H1 (cell line): ENCODE results near the gene FCAMR. TPM values are rescaled to one million over a fixed set of nuclear protein-coding genes. Genes with fewer than 3 reads are reported as not detected.

Experiments used
- CTCF ChIA-PET: fragments of 300-600 bp; sonication (Branson Sonifier 250); formaldehyde crosslinking; loops from one replicate; lab custom pipeline; 2021; ENCODE audit not compliant: partially characterized antibody; lab: Charles Lee
- POLR2A ChIA-PET: fragments of 300-600 bp; sonication (Branson Sonifier 250); formaldehyde crosslinking; loops from one replicate; lab custom pipeline; 2021; ENCODE audit warnings: inconsistent platforms; ENCODE audit not compliant: partially characterized antibody; lab: Charles Lee
- DNase-seq, 2 experiments: peaks; one replicate each; pipeline versions ENCODE4 v3.0.0 to v3.0.0-alpha.2; 2010 to 2022; ENCODE audit warnings: low spot score in 2 of 2, low read depth in 1 of 2, mixed read lengths in 1 of 2
- FAIRE-seq: peaks from 2 replicates; lab custom pipeline; 2011; peaks lifted over from hg19 to GRCh38; lab: Jason Lieb, UNC
- H2AFZ ChIP-seq: 2 replicates; pipeline ENCODE4 v1.8.1; 2012; ENCODE audit warnings: low read length, inconsistent platforms
- H2AK5ac ChIP-seq: 2 replicates; pipeline ENCODE4 v1.6.1; 2013; ENCODE audit warnings: low read depth, low read length
- H2BK120ac ChIP-seq: replicated peaks from 2 replicates; pipeline ENCODE3; 2013; ENCODE audit warnings: low read depth, low read length, inconsistent platforms
- H2BK12ac ChIP-seq: 2 replicates; pipeline ENCODE4 v1.6.1; 2013; ENCODE audit warnings: low read depth, low read length
- H2BK15ac ChIP-seq: 2 replicates; pipeline ENCODE4 v1.6.1; 2013; ENCODE audit warnings: low read length
- H2BK20ac ChIP-seq: 2 replicates; pipeline ENCODE4 v1.6.1; 2013; ENCODE audit warnings: low read length
- H2BK5ac ChIP-seq: 2 replicates; pipeline ENCODE4 v1.6.1; 2013; ENCODE audit warnings: low read depth, low read length
- H3K14ac ChIP-seq: 2 replicates; pipeline ENCODE4 v1.6.1; 2013; ENCODE audit warnings: inconsistent platforms; ENCODE audit not compliant: insufficient read length
- H3K18ac ChIP-seq: 2 replicates; pipeline ENCODE4 v1.6.1; 2013; ENCODE audit warnings: low read length; ENCODE audit errors: extremely low read depth
- H3K23ac ChIP-seq: 2 replicates; pipeline ENCODE4 v1.6.1; 2013; ENCODE audit warnings: inconsistent platforms; ENCODE audit not compliant: insufficient read length
- H3K23me2 ChIP-seq: 2 replicates; pipeline ENCODE4 v1.6.1; 2013; ENCODE audit warnings: low read depth, low read length
- H3K27ac ChIP-seq: 2 replicates; pipeline ENCODE4 v1.6.1; 2011; ENCODE audit warnings: low read depth, low read length, inconsistent platforms
- H3K27me3 ChIP-seq, 4 experiments: replicated peaks in 1 of 4; 1 replicate in 1 of 4; 2 replicates in 3 of 4; pipeline versions ENCODE4 v1.6.1 to v1.8.1; 2011 to 2013; ENCODE audit warnings: low read length in 3 of 4, mild to moderate bottlenecking in 3 of 4, inconsistent platforms in 2 of 4, mixed read lengths in 2 of 4, moderate library complexity in 1 of 4; ENCODE audit not compliant: control insufficient read depth in 3 of 4, insufficient read depth in 3 of 4; ENCODE audit errors: extremely low read depth in 1 of 4
- H3K36me3 ChIP-seq, 4 experiments: 2 replicates each; pipeline versions ENCODE4 v1.6.1 to v1.8.1; 2011 to 2013; ENCODE audit warnings: mild to moderate bottlenecking in 4 of 4, low read length in 3 of 4, moderate library complexity in 2 of 4, control low read depth in 1 of 4, inconsistent platforms in 1 of 4; ENCODE audit not compliant: insufficient read depth in 4 of 4, control insufficient read depth in 2 of 4
- H3K4ac ChIP-seq: replicated peaks from 2 replicates; pipeline ENCODE3; 2013; ENCODE audit warnings: low read length, low read depth, mixed read lengths, inconsistent platforms; ENCODE audit not compliant: insufficient read length
- H3K4me1 ChIP-seq, 4 experiments: replicated peaks in 1 of 4; 1 replicate in 1 of 4; 2 replicates in 3 of 4; pipeline versions ENCODE4 v1.6.1 to v1.8.1; 2011 to 2013; ENCODE audit warnings: low read length in 3 of 4, inconsistent platforms in 2 of 4, mixed read lengths in 1 of 4; ENCODE audit not compliant: insufficient read depth in 4 of 4, control insufficient read depth in 3 of 4
- H3K4me2 ChIP-seq, 2 experiments: 2 replicates each; pipeline versions ENCODE4 v1.6.1 to v1.8.1; 2011 to 2013; ENCODE audit warnings: low read depth in 2 of 2, low read length in 2 of 2, control low read depth in 1 of 2, inconsistent platforms in 1 of 2, mild to moderate bottlenecking in 1 of 2; ENCODE audit not compliant: insufficient read depth in 1 of 2
- H3K4me3 ChIP-seq, 4 experiments: fragments of 200-600, 300-600 bp in 1 of 4; sonication (generic), shearing (Covaris generic), sonication (Bioruptor Twin) in 1 of 4; 2 replicates each; pipeline versions ENCODE4 v1.5.1 to v1.8.1; 2011 to 2016; ENCODE audit warnings: low read length in 4 of 4, low read depth in 3 of 4, control low read depth in 2 of 4, inconsistent platforms in 2 of 4, mild to moderate bottlenecking in 2 of 4, mixed read lengths in 1 of 4, moderate library complexity in 1 of 4; ENCODE audit not compliant: insufficient read depth in 2 of 4; ENCODE audit errors: extremely low read depth in 1 of 4
- H3K56ac ChIP-seq: replicated peaks from 2 replicates; pipeline ENCODE3; 2013; ENCODE audit warnings: low read depth, mild to moderate bottlenecking, mixed read lengths, low read length, inconsistent platforms; ENCODE audit not compliant: insufficient read length
- H3K79me1 ChIP-seq: 2 replicates; pipeline ENCODE4 v1.6.1; 2013; ENCODE audit warnings: low read depth, low read length, control low read depth
- H3K79me2 ChIP-seq, 2 experiments: 2 replicates each; pipeline versions ENCODE4 v1.6.1 to v1.8.1; 2012 to 2013; ENCODE audit warnings: low read length in 2 of 2, mild to moderate bottlenecking in 2 of 2, inconsistent platforms in 1 of 2; ENCODE audit not compliant: insufficient read depth in 2 of 2, control insufficient read depth in 1 of 2
- H3K9ac ChIP-seq, 4 experiments: replicated peaks in 1 of 4; 1 replicate in 1 of 4; 2 replicates in 3 of 4; pipeline versions ENCODE4 v1.6.1 to v1.8.1; 2011 to 2013; ENCODE audit warnings: low read depth in 3 of 4, low read length in 3 of 4, control low read depth in 2 of 4, mild to moderate bottlenecking in 2 of 4, moderate library complexity in 2 of 4, inconsistent platforms in 1 of 4; ENCODE audit errors: extremely low read depth in 1 of 4
- H3K9me3 ChIP-seq, 2 experiments: 2 replicates each; pipeline versions ENCODE4 v1.6.1 to v1.8.1; 2012 to 2013; ENCODE audit warnings: mild to moderate bottlenecking in 2 of 2, moderate library complexity in 2 of 2, control low read depth in 1 of 2, inconsistent platforms in 1 of 2, low read depth in 1 of 2, low read length in 1 of 2, mixed read lengths in 1 of 2; ENCODE audit not compliant: insufficient read depth in 2 of 2
- H4K20me1 ChIP-seq, 2 experiments: replicated peaks in 1 of 2; 2 replicates each; pipeline versions ENCODE3 to v1.8.1; 2011 to 2013; ENCODE audit warnings: inconsistent platforms in 2 of 2, low read length in 2 of 2, mild to moderate bottlenecking in 1 of 2; ENCODE audit not compliant: insufficient read depth in 2 of 2, control insufficient read depth in 1 of 2
- H4K5ac ChIP-seq: 2 replicates; pipeline ENCODE4 v1.6.1; 2013; ENCODE audit warnings: low read length, low read depth, mixed read lengths, inconsistent platforms; ENCODE audit not compliant: insufficient read length
- H4K8ac ChIP-seq: 2 replicates; pipeline ENCODE4 v1.8.0; 2013; ENCODE audit warnings: mild to moderate bottlenecking, moderate library complexity, low read length, inconsistent platforms; ENCODE audit not compliant: insufficient read depth; ENCODE audit errors: extremely low read depth
- H4K91ac ChIP-seq: replicated peaks from 2 replicates; pipeline ENCODE3; 2013; ENCODE audit warnings: low read length, mixed read lengths, inconsistent platforms; ENCODE audit not compliant: insufficient read length
- CBX8 ChIP-seq: fragments of 300-800, 300-1000 bp; sonication (generic); IDR thresholded peaks from 2 replicates; pipeline ENCODE4 v1.7.1; 2016; ENCODE audit warnings: low read depth, low read length, borderline replicate concordance
- CEBPB ChIP-seq: IDR thresholded peaks from 2 replicates; pipeline ENCODE4 v1.6.1; 2012; ENCODE audit warnings: low read depth, low read length
- E2F6 ChIP-seq: IDR thresholded peaks from 2 replicates; pipeline ENCODE4 v1.6.1; 2012; ENCODE audit warnings: inconsistent platforms
- EZH2 ChIP-seq: fragments of 200-600 bp; sonication (generic); IDR thresholded peaks from 2 replicates; pipeline ENCODE4 v1.7.1; 2012; ENCODE audit warnings: low read depth, mild to moderate bottlenecking, moderate library complexity, low read length, inconsistent platforms; ENCODE audit not compliant: severe bottlenecking
- KDM4A ChIP-seq: IDR thresholded peaks from one replicate; pipeline ENCODE4 v1.7.1; 2012; ENCODE audit warnings: low read depth, mild to moderate bottlenecking, moderate library complexity, low read length, inconsistent platforms; ENCODE audit not compliant: severe bottlenecking
- PHF8 ChIP-seq: fragments of 200-600 bp; sonication (generic); conservative IDR thresholded peaks from 2 replicates; pipeline ENCODE4 v1.7.1; 2012; ENCODE audit warnings: low read depth, mild to moderate bottlenecking, inconsistent platforms, low read length, moderate library complexity
- POLR2A ChIP-seq, 2 experiments: IDR thresholded peaks; 1 replicate in 1 of 2; 2 replicates in 1 of 2; pipeline ENCODE4 v1.6.1; 2011; ENCODE audit warnings: low read depth in 2 of 2, low read length in 2 of 2, mild to moderate bottlenecking in 2 of 2; ENCODE audit errors: control extremely low read depth in 1 of 2
- RAD21 ChIP-seq, 2 experiments: IDR thresholded peaks in 1 of 2; conservative IDR thresholded peaks in 1 of 2; 2 replicates each; pipeline ENCODE4 v1.6.1; 2011; ENCODE audit warnings: low read depth in 2 of 2, low read length in 2 of 2, improper control_type of control experiment in 1 of 2, inconsistent platforms in 1 of 2, mild to moderate bottlenecking in 1 of 2, moderate library complexity in 1 of 2
- SIN3A ChIP-seq, 2 experiments: IDR thresholded peaks in 1 of 2; conservative IDR thresholded peaks in 1 of 2; 2 replicates each; pipeline ENCODE4 v1.6.1; 2011 to 2012; ENCODE audit warnings: low read length in 2 of 2, improper control_type of control experiment in 1 of 2, low read depth in 1 of 2, mild to moderate bottlenecking in 1 of 2
- SP4 ChIP-seq: IDR thresholded peaks from 2 replicates; pipeline ENCODE4 v1.6.1; 2012; ENCODE audit warnings: low read length, inconsistent platforms
- TAF1 ChIP-seq: IDR thresholded peaks from 2 replicates; pipeline ENCODE4 v1.6.1; 2011; ENCODE audit warnings: mild to moderate bottlenecking, low read depth, low read length
- WGBS, 2 experiments: shearing (Covaris generic) in 1 of 2; methylation state at CpG; one replicate each; pipeline versions ENCODE4 v1.1.6 to v1.1.7; 2013 to 2015; ENCODE audit warnings: low lambda C conversion rate in 2 of 2, mixed read lengths in 2 of 2, inconsistent platforms in 1 of 2, low coverage in 1 of 2, missing lambda C conversion rate in 1 of 2; ENCODE audit not compliant: insufficient replicate concordance in 2 of 2, insufficient coverage in 1 of 2, insufficient read length in 1 of 2; ENCODE audit errors: extremely low coverage in 1 of 2, missing lambda C conversion rate in 1 of 2; 5-methylcytosine and 5-hydroxymethylcytosine counted together
- polyA plus RNA-seq, 7 experiments: library from polyadenylated mRNA; depleted of rRNA in 3 of 7; stranded (reverse) in 5 of 7; unstranded in 2 of 7; fragments of >200 nt in 5 of 7; fragments of 200-250 nt in 2 of 7; gene quantifications; 1 replicate in 5 of 7; 2 replicates in 1 of 7; 4 replicates in 1 of 7; pipeline versions ENCODE4 v1.2.1 to v1.2.3, GENCODE V29; 2011 to 2013; ENCODE audit warnings: missing spikeins in 2 of 7, mixed read lengths in 2 of 7
- total RNA-seq: library from RNA; stranded (reverse); fragmentation: NEBNext Ultra II Directional; extraction: Animal tissue kit (Norgen Biotek cat#: 25700); gene quantifications from 2 replicates; pipeline ENCODE4 v1.2.1, GENCODE V29; 2021

FCAMR gene
- total and polyA plus RNA-seq, 2 of the 8 experiments (the other 6 are each of a cell fraction or from before 2014, with no cell fraction given): not detected

DNA sequence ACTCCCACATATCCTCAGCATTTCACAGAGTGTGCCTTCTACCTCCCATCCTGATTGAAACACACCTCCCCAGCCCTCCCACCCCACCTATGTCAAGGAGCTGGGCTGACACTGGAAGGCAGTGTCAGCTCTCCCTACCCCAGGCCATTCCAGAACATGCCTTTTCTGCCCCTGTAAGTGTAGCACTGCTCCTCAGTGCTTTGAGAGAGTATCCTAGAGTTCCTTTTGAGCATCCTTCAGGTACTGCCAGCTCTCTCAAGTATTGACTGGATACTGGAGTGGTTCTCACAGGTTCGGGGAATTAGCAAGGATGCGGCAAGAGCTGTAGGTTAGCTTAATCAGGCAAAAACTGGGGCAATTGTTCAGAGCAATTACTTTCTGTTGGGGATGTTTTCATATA is 40.5 kb upstream of the FCAMR start:
- Histone ChIP-seq H3K4ac (no peak overlapping the region), H2BK15ac (no peak overlapping the region), H3K4me2 (no peak overlapping the region), H3K56ac (no peak overlapping the region), H2BK120ac (no peak overlapping the region), H3K14ac (no peak overlapping the region), H2AFZ (no peak overlapping the region), H4K5ac (no peak overlapping the region), H3K9me3 (no peaks in the 10 kb centered on the region), H3K36me3 (no peaks in the 10 kb centered on the region), H3K79me1 (no peaks in the 10 kb centered on the region), H3K18ac (no peak overlapping the region), H3K4me3 (no peak overlapping the region), H2BK5ac (no peak overlapping the region), H3K79me2 (no peaks in the 10 kb centered on the region), H4K20me1 (no peaks in the 10 kb centered on the region), H4K91ac (no peak overlapping the region), H4K8ac (no peak overlapping the region), H3K27me3 (no peaks in the 10 kb centered on the region), H3K9ac (no peak overlapping the region), H3K23me2 (no peaks in the 10 kb centered on the region)
- no peak for DNase-seq
- 83% methylated on average over 2 of the region's 2 CpGs; no CpG with 5 or more reads in 1 of the 2 experiments for WGBS, 2 experiments
- TF ChIP-seq E2F6 (no peak), CEBPB (no peak), SP4 (no peak), POLR2A (IDR thresholded peaks at IDR 0.05; ENCODE audit: control extremely low read depth in 1 of 2, low read depth in 2 of 2, low read length in 2 of 2) (no peak), TAF1 (no peak), PHF8 (no peak), CBX8 (no peak), SIN3A (conservative IDR thresholded peaks at IDR 0.05 in 1 of 2, IDR thresholded peaks at IDR 0.05 in 1 of 2; ENCODE audit: low read depth in 1 of 2, low read length in 2 of 2) (no peak), RAD21 (IDR thresholded peaks at IDR 0.05 in 1 of 2, conservative IDR thresholded peaks at IDR 0.05 in 1 of 2; ENCODE audit: low read depth in 2 of 2, low read length in 2 of 2) (no peak), EZH2 (no peak), KDM4A (no peak)
- TF ChIP-seq, all 59 proteins: peak for 0
- ChIA-PET CTCF (interaction anchor here (1.0 to 9.9 kb wide), 4 partner anchors 12 to 78 kb away, joined by 3 to 122 read pairs (median 4); partner anchors contain the start of gene C1orf116), POLR2A (no interaction called here)
- no peak overlapping the region for H2BK12ac ChIP-seq
- no peak for FAIRE-seq
- H3K27ac ChIP-seq: no peak overlapping the region
- H3K23ac ChIP-seq: no peak overlapping the region
- H3K4me1 ChIP-seq: no peaks in the 10 kb centered on the region
- no peak overlapping the region for H2BK20ac ChIP-seq
- H2AK5ac ChIP-seq: no peak overlapping the region
